Kidney (tissue), 14 donors: ENCODE results near the gene RPS6KA4. TPM values are rescaled to one million over a fixed set of nuclear protein-coding genes. Genes with fewer than 3 reads are reported as not detected.

Experiments used
- DNase-seq, 5 donors: peaks; one replicate each; pipeline ENCODE4 v3.0.0-alpha.2; 2013 to 2020
- FAIRE-seq: peaks from 2 replicates; lab custom pipeline; 2012; peaks lifted over from hg19 to GRCh38; lab: Jason Lieb, UNC
- H3K27ac ChIP-seq, 2 donors: one replicate each; pipeline ENCODE4 v1.7.0; 2013; ENCODE audit warnings: low read depth in 2 of 2, low read length in 2 of 2, inconsistent platforms in 1 of 2
- H3K27me3 ChIP-seq: one replicate; pipeline ENCODE4 v1.7.1; 2013; ENCODE audit warnings: low read length, inconsistent platforms; ENCODE audit not compliant: control insufficient read depth, insufficient read depth
- H3K36me3 ChIP-seq, 3 donors: one replicate each; pipeline versions ENCODE4 v1.7.0 to v1.7.1; 2013; ENCODE audit warnings: low read length in 3 of 3, control low read depth in 1 of 3, inconsistent platforms in 1 of 3; ENCODE audit not compliant: insufficient read depth in 3 of 3, control insufficient read depth in 2 of 3
- H3K4me1 ChIP-seq, 3 donors: one replicate each; pipeline versions ENCODE4 v1.7.0 to v1.7.1; 2013; ENCODE audit warnings: low read length in 3 of 3, inconsistent platforms in 1 of 3, low read depth in 1 of 3; ENCODE audit not compliant: control insufficient read depth in 2 of 3, insufficient read depth in 2 of 3
- H3K4me3 ChIP-seq, 3 donors: one replicate each; pipeline versions ENCODE4 v1.7.0 to v1.8.1; 2013; ENCODE audit warnings: low read length in 3 of 3, control low read depth in 1 of 3, inconsistent platforms in 1 of 3
- H3K9ac ChIP-seq, 3 donors: one replicate each; pipeline versions ENCODE4 v1.7.0 to v1.7.1; 2013; ENCODE audit warnings: low read length in 3 of 3, control low read depth in 1 of 3, inconsistent platforms in 1 of 3
- H3K9me3 ChIP-seq, 3 donors: one replicate each; pipeline versions ENCODE4 v1.7.0 to v1.7.1; 2013; ENCODE audit warnings: low read length in 3 of 3, control low read depth in 1 of 3, inconsistent platforms in 1 of 3; ENCODE audit not compliant: control insufficient read depth in 2 of 3, insufficient read depth in 1 of 3
- intact Hi-C: fragments of 100-400 bp; cut with DNase I; formaldehyde crosslinking; loops from one replicate; pipeline ENCODE4 v1.11.1; 2022
- polyA plus RNA-seq: library from polyadenylated mRNA; stranded (reverse); fragments of 350-450 nt; fragmentation: Illumina TruSeq; extraction: RNeasy Lipid Tissue Mini Kit (QIAGEN cat#74804); gene quantifications from one replicate; pipeline ENCODE4 v1.2.3, GENCODE V29; 2014; ENCODE audit warnings: low read depth, low replicate concordance; ENCODE audit not compliant: insufficient read depth
- total RNA-seq: library from RNA; stranded (reverse); fragmentation: NEBNext Ultra II Directional; extraction: Animal tissue kit (Norgen Biotek cat#: 25700); gene quantifications from one replicate; pipeline ENCODE4 v1.2.1, GENCODE V29; 2021
- TF ChIP-seq, protein P1 (sequence below): IDR thresholded peaks from 3 replicates; pipeline ENCODE4 v1.5.1; 2012; ENCODE audit warnings: mild to moderate bottlenecking, moderate library complexity, borderline replicate concordance; ENCODE audit not compliant: insufficient read depth; ENCODE audit errors: extremely low read depth
- donor health status: control.
- donor health status: control.
- donor health status: control.
- donor health status: control.
- donor health status: control.
- donor health status: DM: yes; HTN: yes; CAD: no.
- donor health status: Normal renal cell carcinoma (clear cell type).

The RPS6KA4 gene
- total and polyA plus RNA-seq, 2 donors from 2014 or later, result 13.6 to 40.2 TPM

DNA sequence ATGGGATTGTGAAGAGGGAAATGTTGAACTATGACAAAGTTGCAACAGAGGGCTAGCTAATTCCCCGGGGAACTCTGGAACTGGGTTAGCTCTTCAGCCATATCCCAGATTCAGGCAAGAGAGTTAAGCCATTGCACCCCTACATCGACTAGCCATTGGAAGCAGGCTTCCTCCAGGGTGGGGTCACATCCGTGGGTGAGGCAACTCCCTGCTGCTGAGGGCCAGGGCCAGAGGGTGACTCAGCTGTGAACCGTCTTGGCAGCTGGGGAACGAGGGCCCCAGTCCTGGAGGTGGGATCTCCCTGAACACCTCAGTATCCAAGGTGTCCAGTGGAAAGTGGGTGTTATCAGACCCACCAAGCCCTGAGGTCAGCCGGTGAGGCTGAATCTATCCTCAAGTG lies 41.1 kb downstream of the RPS6KA4 start:
- peaks cover 0 to 6% (median 0%) of the 10 kb centered on the region in 3 donors for H3K4me1 ChIP-seq
- FAIRE-seq (no peak), DNase-seq (no peak)
- no peak overlapping the region for H3K9ac ChIP-seq
- H3K9me3 ChIP-seq, result peaks cover 0 to 2% (median 0%) of the 10 kb centered on the region in 3 donors
- TF ChIP-seq, protein P1, sequence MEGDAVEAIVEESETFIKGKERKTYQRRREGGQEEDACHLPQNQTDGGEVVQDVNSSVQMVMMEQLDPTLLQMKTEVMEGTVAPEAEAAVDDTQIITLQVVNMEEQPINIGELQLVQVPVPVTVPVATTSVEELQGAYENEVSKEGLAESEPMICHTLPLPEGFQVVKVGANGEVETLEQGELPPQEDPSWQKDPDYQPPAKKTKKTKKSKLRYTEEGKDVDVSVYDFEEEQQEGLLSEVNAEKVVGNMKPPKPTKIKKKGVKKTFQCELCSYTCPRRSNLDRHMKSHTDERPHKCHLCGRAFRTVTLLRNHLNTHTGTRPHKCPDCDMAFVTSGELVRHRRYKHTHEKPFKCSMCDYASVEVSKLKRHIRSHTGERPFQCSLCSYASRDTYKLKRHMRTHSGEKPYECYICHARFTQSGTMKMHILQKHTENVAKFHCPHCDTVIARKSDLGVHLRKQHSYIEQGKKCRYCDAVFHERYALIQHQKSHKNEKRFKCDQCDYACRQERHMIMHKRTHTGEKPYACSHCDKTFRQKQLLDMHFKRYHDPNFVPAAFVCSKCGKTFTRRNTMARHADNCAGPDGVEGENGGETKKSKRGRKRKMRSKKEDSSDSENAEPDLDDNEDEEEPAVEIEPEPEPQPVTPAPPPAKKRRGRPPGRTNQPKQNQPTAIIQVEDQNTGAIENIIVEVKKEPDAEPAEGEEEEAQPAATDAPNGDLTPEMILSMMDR, result no peak
- H3K27me3 ChIP-seq, result no peaks in the 10 kb centered on the region
- H3K36me3 ChIP-seq, result no peaks in the 10 kb centered on the region
- H3K27ac ChIP-seq, result no peak overlapping the region
- H3K4me3 ChIP-seq, result no peak overlapping the region
- intact Hi-C loops, result no loop called here

DNA sequence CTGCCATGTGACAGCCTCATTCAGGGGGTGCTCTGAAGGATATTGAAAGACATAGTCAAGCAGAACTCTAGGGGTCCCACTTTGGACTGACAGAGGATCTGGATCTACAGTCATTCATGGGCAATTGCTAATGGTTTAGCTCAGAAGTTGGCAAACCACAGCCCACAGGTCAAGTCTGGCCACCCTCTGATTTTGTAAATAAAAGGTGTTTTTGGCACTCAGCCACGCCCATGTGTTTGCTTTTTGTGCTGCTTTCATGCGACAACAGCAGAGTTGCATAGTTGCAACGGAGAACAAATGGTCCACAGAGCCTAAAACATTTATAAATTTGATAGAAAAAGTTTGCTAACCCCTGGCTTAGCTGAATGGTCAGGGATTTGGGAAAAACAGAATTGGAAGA lies 41.7 kb downstream of the RPS6KA4 start:
- Histone ChIP-seq H3K27ac (no peak overlapping the region), H3K27me3 (no peaks in the 10 kb centered on the region), H3K4me1 (peaks cover 0 to 4% (median 0%) of the 10 kb centered on the region in 3 donors), H3K36me3 (no peaks in the 10 kb centered on the region), H3K4me3 (no peak overlapping the region), H3K9me3 (peaks cover 0 to 2% (median 0%) of the 10 kb centered on the region in 3 donors), H3K9ac (no peak overlapping the region)
- TF ChIP-seq, protein P1, result no peak
- FAIRE-seq, result no peak
- no peak for DNase-seq
- intact Hi-C loops, result no loop called here

DNA sequence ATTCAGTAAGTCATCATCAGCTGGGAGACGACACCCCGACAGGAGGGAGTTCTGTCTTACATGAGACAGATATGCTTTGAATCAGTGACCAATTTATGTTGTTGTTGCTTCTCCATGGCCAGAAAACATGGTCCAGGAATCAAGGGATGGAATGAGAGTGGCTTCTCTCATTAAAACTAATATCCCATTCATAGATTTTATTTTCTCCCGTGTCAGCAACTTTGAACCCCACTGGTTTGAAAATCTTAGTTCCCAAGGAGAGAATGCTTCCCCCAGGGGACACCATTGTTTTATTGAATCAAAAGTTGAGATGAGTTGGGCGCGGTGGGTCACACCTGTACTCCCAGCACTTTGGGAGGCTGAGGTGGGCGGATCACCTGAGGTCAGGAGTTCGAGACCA lies 42.8 kb downstream of the RPS6KA4 start:
- Histone ChIP-seq H3K27ac (no peak overlapping the region), H3K27me3 (no peaks in the 10 kb centered on the region), H3K9ac (no peak overlapping the region), H3K9me3 (peaks cover 0 to 2% (median 0%) of the 10 kb centered on the region in 3 donors), H3K4me3 (no peak overlapping the region), H3K36me3 (no peaks in the 10 kb centered on the region), H3K4me1 (peaks cover 0 to 2% (median 0%) of the 10 kb centered on the region in 3 donors)
- FAIRE-seq (no peak), DNase-seq (no peak)
- TF ChIP-seq, protein P1, result no peak
- intact Hi-C loops, result no loop called here

DNA sequence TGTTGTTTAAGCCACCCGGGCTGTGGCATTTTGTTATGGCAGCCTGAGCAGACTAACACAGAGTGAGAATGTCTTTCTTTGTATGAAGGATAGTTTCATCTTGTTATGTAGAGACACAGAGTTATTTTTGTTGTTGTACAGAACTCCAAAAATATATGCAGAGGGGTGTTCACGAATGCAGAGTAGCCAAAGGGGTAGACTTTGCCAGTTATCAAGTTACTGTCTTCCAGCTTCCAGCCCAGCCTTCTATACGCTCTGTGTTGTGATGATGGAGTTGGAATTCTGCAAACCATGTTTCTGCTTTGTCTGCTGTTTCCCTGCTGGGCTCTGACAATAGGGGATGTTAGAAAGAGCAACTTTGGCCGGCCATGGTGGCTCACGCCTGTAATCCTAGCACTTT lies 44.1 kb downstream of the RPS6KA4 start:
- Histone ChIP-seq H3K36me3 (no peaks in the 10 kb centered on the region), H3K27me3 (no peaks in the 10 kb centered on the region), H3K4me1 (peaks cover 0 to 2% (median 0%) of the 10 kb centered on the region in 3 donors), H3K4me3 (no peak overlapping the region), H3K9ac (no peak overlapping the region), H3K27ac (no peak overlapping the region), H3K9me3 (peaks cover 0 to 2% (median 0%) of the 10 kb centered on the region in 3 donors)
- no peak for DNase-seq
- intact Hi-C loops, result no loop called here
- no peak for FAIRE-seq
- TF ChIP-seq, protein P1, result no peak
